ENCODE data around the gene SAFB2.

Gene SAFB2

GRCh38 chr19:5588441-5588840 lies 34.1 kb downstream of the SAFB2 start:
- Mint-ChIP-seq H3K36me3 (ENCODE audit: low read depth) (peaks cover 46% of the 10 kb centered on the region), H3K4me1 (peaks cover 19% of the 10 kb centered on the region), H3K27ac (peak overlapping the region; percentile 21), H3K9me3 (no peaks in the 10 kb centered on the region), H3K4me3 (no peak overlapping the region), H3K27me3 (no peaks in the 10 kb centered on the region)
- ATAC-seq (no peak), DNase-seq (no peak)

DNA sequence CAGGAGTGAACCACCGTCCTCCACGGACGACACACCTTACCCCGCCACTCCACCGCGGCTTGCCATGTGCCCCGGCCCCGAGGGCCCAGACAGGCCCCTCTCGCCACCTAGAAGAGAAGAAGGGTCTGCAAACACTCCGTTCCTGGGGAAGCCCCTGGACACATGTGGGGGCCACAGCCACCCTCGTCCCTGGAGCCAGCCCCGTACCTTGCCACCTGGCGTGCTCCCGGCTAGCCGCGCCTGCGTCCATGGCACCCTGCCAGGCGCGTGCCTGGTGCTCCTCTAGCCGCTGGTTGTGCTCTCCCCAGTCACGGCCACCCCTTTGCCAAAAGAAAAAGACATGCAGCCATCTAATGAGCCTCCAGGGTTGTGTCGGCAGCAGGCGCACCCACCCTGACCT lies 34.9 kb downstream of the SAFB2 start:
- no peaks in the 10 kb centered on the region for H3K27me3 Mint-ChIP-seq
- H3K9me3 Mint-ChIP-seq = no peaks in the 10 kb centered on the region
- H3K36me3 Mint-ChIP-seq (ENCODE audit: low read depth) = peaks cover 40% of the 10 kb centered on the region
- no peak for DNase-seq
- no peak for ATAC-seq
- no peak overlapping the region for H3K27ac Mint-ChIP-seq
- H3K4me3 Mint-ChIP-seq = no peak overlapping the region
- peaks cover 19% of the 10 kb centered on the region for H3K4me1 Mint-ChIP-seq

DNA sequence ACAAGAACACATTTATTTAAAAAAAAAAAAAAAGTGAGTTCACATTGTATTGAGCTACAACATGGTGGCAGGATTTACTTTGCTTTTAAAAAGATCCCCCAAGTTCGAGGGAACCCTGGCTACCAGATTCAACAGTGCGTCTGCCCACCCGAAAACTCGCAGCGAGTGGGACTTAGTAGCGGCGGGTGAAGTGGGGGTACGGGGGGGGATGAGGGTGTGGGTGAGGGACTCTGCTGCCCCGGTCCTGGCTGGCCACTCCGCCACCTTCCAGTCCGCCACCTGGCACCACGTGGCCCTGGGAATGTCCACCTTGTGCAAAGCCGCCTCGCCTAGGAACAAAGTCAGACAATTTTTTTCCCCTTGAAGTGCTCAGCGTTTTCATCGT lies 35.5 kb downstream of the SAFB2 start:
- H3K36me3 Mint-ChIP-seq (ENCODE audit: low read depth) = peaks cover 37% of the 10 kb centered on the region
- H3K27ac Mint-ChIP-seq = no peak overlapping the region
- no peak for ATAC-seq
- H3K9me3 Mint-ChIP-seq = no peaks in the 10 kb centered on the region
- no peaks in the 10 kb centered on the region for H3K27me3 Mint-ChIP-seq
- no peak overlapping the region for H3K4me3 Mint-ChIP-seq
- DNase-seq = no peak
- peaks cover 19% of the 10 kb centered on the region for H3K4me1 Mint-ChIP-seq

GRCh38 chr19:5586300-5587070 lies 36.1 kb downstream of the SAFB2 start:
- H3K9me3 Mint-ChIP-seq = no peaks in the 10 kb centered on the region
- no peak overlapping the region for H3K27ac Mint-ChIP-seq
- H3K4me3 Mint-ChIP-seq = no peak overlapping the region
- no peaks in the 10 kb centered on the region for H3K27me3 Mint-ChIP-seq
- peaks cover 32% of the 10 kb centered on the region for H3K36me3 Mint-ChIP-seq (ENCODE audit: low read depth)
- H3K4me1 Mint-ChIP-seq = peaks cover 19% of the 10 kb centered on the region
- no peak for ATAC-seq
- DNase-seq = no peak

DNA sequence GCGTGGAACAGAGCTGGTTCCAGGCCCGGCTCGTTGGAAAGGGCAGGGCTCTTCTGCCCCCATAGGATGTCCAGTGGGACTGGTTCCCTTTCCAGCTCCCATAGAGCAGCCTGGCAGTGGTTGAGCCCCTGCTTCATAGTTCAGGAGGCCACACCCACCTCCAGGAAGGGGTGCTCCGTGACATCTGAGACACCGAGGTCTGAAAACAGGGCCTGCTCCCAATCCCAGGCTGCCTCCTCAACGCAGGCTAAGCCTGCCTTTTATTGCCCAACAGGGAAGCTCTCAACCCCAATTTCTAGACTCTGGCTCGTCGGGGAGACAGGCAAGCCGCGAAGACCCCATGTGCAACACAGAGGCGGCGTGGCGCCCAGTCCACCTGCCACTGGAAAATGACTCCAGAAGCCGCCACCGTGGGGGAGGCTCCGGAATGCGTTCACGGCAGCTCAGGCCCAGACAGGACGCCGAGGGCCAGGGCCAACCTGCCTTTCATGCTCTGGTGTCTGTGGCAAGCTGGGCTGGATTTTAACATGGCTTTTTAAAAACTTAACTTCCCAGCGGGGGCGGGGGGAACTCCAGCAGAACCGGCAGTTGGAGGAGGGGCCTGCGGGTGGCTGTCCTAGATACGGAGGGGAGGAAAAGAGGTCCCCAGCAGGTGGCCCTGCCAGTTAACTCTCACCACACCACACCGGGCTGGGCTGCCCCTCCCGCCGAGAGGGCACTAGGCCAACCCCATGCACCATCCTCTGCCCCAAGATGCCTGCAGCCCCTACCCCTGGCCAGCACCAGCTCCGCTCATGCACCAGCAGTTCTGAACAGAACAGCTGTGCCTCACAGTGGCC lies 36.9 kb downstream of the SAFB2 start:
- no peaks in the 10 kb centered on the region for H3K27me3 Mint-ChIP-seq
- peak overlapping the region; percentile 46 for H3K27ac Mint-ChIP-seq
- H3K4me1 Mint-ChIP-seq = peaks cover 19% of the 10 kb centered on the region
- ATAC-seq = peak; percentile 63
- H3K9me3 Mint-ChIP-seq = no peaks in the 10 kb centered on the region
- peak; percentile 58 for DNase-seq
- H3K36me3 Mint-ChIP-seq (ENCODE audit: low read depth) = peaks cover 28% of the 10 kb centered on the region
- no peak overlapping the region for H3K4me3 Mint-ChIP-seq

DNA sequence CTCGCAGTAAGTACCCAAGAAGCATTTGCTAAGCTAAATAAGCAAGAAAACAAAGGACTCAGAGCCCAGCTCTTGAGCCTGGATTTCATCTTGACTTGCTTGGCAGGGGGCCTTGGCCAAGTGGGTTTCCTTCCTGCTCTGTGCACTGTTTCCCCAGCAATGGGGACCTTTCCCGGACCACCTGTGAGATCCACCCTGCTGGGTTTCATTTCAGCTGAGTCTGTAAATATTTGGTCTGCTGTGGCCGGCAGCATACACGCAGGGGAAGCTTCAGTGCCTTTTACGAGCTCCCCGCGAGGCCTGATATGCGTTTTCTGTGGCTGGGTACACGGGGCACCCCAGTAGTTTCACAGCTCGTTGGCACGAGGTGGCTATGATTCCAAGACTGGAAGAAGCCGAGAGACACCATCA lies 42.4 kb downstream of the SAFB2 start:
- H3K27ac Mint-ChIP-seq = no peak overlapping the region
- DNase-seq = no peak

GRCh38 chr19:5579697-5580096 lies 42.9 kb downstream of the SAFB2 start:
- H3K27me3 Mint-ChIP-seq = no peaks in the 10 kb centered on the region
- no peak overlapping the region for H3K4me3 Mint-ChIP-seq
- H3K9me3 Mint-ChIP-seq = no peaks in the 10 kb centered on the region
- peaks cover 8% of the 10 kb centered on the region for H3K4me1 Mint-ChIP-seq
- no peak overlapping the region for H3K27ac Mint-ChIP-seq
- ATAC-seq = no peak
- DNase-seq = no peak
- peaks cover 5% of the 10 kb centered on the region for H3K36me3 Mint-ChIP-seq (ENCODE audit: low read depth)

More for the DNA sequence above, 42.4 kb downstream of the SAFB2 start:
- peaks cover 5% of the 10 kb centered on the region for H3K36me3 Mint-ChIP-seq (ENCODE audit: low read depth)
- H3K9me3 Mint-ChIP-seq = no peaks in the 10 kb centered on the region
- H3K27me3 Mint-ChIP-seq = no peaks in the 10 kb centered on the region
- H3K4me3 Mint-ChIP-seq = no peak overlapping the region
- ATAC-seq = no peak
- peaks cover 8% of the 10 kb centered on the region for H3K4me1 Mint-ChIP-seq

- Mint-ChIP-seq H3K9me3 (no peaks in the 10 kb centered on the region), H3K4me1 (peaks cover 8% of the 10 kb centered on the region), H3K4me3 (no peak overlapping the region), H3K27me3 (no peaks in the 10 kb centered on the region), H3K36me3 (ENCODE audit: low read depth) (peaks cover 5% of the 10 kb centered on the region), H3K27ac (no peak overlapping the region)
- ATAC-seq = no peak
- no peak for DNase-seq
These were observed 43.3 kb downstream of the SAFB2 start for GRCh38 chr19:5579286-5579685.

DNA sequence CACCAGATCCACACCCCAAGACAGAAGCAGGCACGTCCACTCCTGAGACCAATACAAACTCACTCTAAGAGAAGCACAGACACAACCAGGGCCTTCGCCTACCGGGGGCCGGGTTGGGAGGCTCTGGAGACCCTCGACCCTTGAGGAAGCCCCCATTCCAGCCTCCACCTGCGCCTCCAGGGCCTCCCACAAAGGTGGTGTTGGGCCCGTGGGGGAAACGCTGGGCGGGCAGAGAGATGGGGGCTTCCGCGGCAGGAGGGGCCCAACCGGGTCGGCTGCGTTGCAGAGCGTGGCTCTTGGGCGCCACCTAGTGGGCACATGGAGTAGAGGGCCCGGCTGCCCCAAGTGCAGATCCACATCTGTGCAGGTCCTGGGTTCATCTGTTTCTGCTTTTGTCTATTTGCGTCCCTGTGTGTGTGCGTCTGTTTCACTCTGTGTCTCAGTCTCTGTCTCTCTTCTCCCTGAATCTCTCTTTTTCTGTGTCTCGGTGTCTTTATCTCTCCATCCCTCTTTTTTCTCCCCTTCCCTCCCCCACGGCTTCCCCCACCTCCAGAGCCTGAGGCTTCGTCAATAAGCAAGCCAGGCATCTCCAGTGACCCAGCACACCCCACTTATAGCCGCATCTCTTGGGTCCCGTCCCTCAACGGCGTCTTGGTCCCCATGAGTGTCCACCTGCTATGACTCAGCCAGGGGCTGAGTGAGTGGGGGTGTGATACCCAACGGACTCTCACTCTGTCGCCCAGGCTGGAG lies 44.3 kb downstream of the SAFB2 start:
- Mint-ChIP-seq H3K36me3 (ENCODE audit: low read depth) (peaks cover 4% of the 10 kb centered on the region), H3K4me1 (peaks cover 8% of the 10 kb centered on the region), H3K4me3 (no peak overlapping the region), H3K27me3 (no peaks in the 10 kb centered on the region), H3K27ac (no peak overlapping the region), H3K9me3 (no peaks in the 10 kb centered on the region)
- peak; percentile 81 for DNase-seq
- peak; percentile 82 for ATAC-seq

DNA sequence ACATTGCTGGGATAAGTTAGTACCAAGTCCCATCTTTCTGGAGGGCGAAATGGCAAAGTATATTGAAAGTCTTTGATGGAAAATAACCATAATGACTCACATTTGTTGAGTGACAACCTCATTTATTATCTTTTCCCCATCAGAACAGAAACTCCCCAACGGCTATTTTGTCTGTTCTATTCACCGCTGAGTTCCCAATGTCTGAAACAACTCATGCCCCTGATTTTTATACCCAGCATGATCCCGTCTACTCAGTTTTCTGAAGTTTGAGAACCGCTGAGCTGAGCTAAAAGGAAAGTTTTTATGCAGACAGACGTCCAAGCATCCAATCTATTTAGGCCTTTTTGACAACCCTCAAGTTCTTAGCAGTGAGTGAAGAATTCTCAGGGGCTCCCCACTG lies 47.0 kb downstream of the SAFB2 start:
- Mint-ChIP-seq H3K4me1 (peaks cover 8% of the 10 kb centered on the region), H3K9me3 (no peaks in the 10 kb centered on the region), H3K27me3 (no peaks in the 10 kb centered on the region), H3K36me3 (ENCODE audit: low read depth) (no peaks in the 10 kb centered on the region), H3K4me3 (no peak overlapping the region), H3K27ac (no peak overlapping the region)
- no peak for ATAC-seq
- DNase-seq = no peak

DNA sequence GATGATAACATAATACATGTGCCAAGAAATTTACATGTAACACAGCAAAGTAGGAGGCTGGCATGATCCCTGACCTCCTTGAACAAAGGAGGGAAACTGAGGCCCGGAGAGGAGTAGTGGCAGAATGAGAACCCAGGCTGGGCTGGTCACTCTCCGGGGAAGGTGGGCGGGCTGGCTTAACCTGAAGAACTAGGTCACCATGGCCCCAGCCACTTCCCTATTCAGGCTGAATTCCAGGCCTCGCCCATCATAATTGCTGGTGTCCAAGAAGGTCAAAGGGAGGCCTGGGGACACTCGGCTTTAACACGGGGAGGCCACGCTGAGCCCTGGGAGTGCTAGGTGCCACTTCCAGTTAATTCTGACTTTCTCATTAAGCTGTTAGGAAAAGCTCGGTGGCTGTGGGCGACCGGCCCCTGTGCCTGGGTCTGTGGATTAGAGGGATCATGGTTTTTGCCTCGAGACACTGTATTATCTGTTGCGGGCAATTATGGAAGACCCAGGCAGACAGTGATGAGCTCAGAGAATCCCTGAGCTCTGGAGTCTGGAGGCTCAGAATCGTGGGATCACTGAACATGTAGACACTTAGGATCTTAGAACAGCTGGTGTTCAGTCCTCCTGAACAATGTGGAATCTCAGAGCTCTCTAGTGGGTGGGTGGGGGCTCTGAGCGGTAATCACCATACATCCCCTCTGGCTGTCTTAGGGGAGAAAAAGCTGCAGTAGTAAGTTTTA lies 49.9 kb downstream of the SAFB2 start:
- DNase-seq (no peak), ATAC-seq (no peak)
- Mint-ChIP-seq H3K9me3 (no peaks in the 10 kb centered on the region), H3K27ac (no peak overlapping the region), H3K4me1 (peaks cover 5% of the 10 kb centered on the region), H3K4me3 (no peak overlapping the region), H3K36me3 (ENCODE audit: low read depth) (no peaks in the 10 kb centered on the region), H3K27me3 (peaks cover 12% of the 10 kb centered on the region)

- DNase-seq (no peak), ATAC-seq (no peak)
- Mint-ChIP-seq H3K4me1 (peaks cover 4% of the 10 kb centered on the region), H3K9me3 (no peaks in the 10 kb centered on the region), H3K27me3 (peaks cover 12% of the 10 kb centered on the region), H3K27ac (no peak overlapping the region), H3K4me3 (no peak overlapping the region), H3K36me3 (ENCODE audit: low read depth) (no peaks in the 10 kb centered on the region)
These were observed 50.8 kb downstream of the SAFB2 start for GRCh38 chr19:5571777-5572176.

DNA sequence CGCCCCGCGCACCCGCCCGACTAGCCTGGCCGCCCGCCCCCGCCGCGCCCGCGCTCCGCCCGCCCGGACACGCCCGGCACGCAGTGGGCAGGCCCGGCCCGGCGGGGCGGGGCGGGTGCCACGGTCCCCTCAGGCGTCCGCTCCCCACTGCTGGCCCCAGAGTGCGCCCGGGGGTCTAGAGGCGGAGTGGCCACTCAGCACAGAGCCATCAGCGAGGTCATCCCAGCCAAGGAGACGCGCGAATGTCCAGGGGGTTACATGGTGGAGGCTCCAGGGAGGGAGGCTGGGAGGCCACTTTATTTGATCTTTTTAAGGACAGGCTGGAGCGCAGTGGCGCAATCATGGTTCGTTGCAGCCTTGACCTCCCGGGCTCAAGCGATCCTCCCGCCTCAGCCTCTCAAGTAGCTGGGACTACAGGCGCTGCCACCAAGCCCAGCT lies 54.6 kb downstream of the SAFB2 start:
- H3K36me3 Mint-ChIP-seq (ENCODE audit: low read depth) = no peaks in the 10 kb centered on the region
- ATAC-seq (no peak), DNase-seq (no peak)
- no peaks in the 10 kb centered on the region for H3K4me1 Mint-ChIP-seq
- H3K9me3 Mint-ChIP-seq = no peaks in the 10 kb centered on the region
- peaks cover 17% of the 10 kb centered on the region for H3K27me3 Mint-ChIP-seq
- H3K4me3 Mint-ChIP-seq = no peak overlapping the region
- no peak overlapping the region for H3K27ac Mint-ChIP-seq

GRCh38 chr19:5567360-5567969 lies 55.1 kb downstream of the SAFB2 start, which contains the start of gene TINCR:
Gene TINCR (minus strand): TSS chr19:5567953.
- Mint-ChIP-seq H3K27ac (no peak within 1 kb of the TSS), H3K4me1 (no peaks in the 10 kb centered on the region), H3K9me3 (no peaks in the 10 kb centered on the region), H3K36me3 (ENCODE audit: low read depth) (no peaks in the 10 kb centered on the region), H3K27me3 (peaks cover 17% of the 10 kb centered on the region), H3K4me3 (no peak within 1 kb of the TSS)
- DNase-seq (no peak), ATAC-seq (no peak)
